ENCODE measurements around the gene SORCS2.

Gene SORCS2

GRCh38 chr4:7342223-7343080, 150.1 kb downstream of the SORCS2 start:
- DNase-seq = no peak

GRCh38 chr4:7343081-7343655, 150.8 kb downstream of the SORCS2 start:
- no peak for DNase-seq

- no peak for DNase-seq
These were observed 151.6 kb downstream of the SORCS2 start for GRCh38 chr4:7343950-7344349.

GRCh38 chr4:7344636-7345155, 152.4 kb downstream of the SORCS2 start:
- DNase-seq = no peak

- no peak for DNase-seq
These were observed 155.6 kb downstream of the SORCS2 start for GRCh38 chr4:7347981-7348380.

- DNase-seq = no peak
These were observed 156.9 kb downstream of the SORCS2 start for GRCh38 chr4:7348946-7349900.

- DNase-seq = no peak
These were observed 158.1 kb downstream of the SORCS2 start for GRCh38 chr4:7350396-7350795.

- no peak for DNase-seq
These were observed 158.7 kb downstream of the SORCS2 start for GRCh38 chr4:7351014-7351413.

GRCh38 chr4:7352486-7352885, 160.1 kb downstream of the SORCS2 start:
- no peak for DNase-seq

- no peak for DNase-seq
These were observed 160.9 kb downstream of the SORCS2 start for GRCh38 chr4:7353046-7353790.

GRCh38 chr4:7353846-7354610, 161.7 kb downstream of the SORCS2 start:
- DNase-seq = no peak

- DNase-seq = no peak
These were observed 162.6 kb downstream of the SORCS2 start for GRCh38 chr4:7354927-7355326.

GRCh38 chr4:7355795-7356194, 163.5 kb downstream of the SORCS2 start:
- DNase-seq = no peak

GRCh38 chr4:7356667-7357310, 164.5 kb downstream of the SORCS2 start:
- DNase-seq = no peak

- no peak for DNase-seq
These were observed 165.0 kb downstream of the SORCS2 start for GRCh38 chr4:7357323-7357722.

- DNase-seq = no peak
These were observed 165.9 kb downstream of the SORCS2 start for GRCh38 chr4:7358100-7358735.

GRCh38 chr4:7359400-7360062, 167.2 kb downstream of the SORCS2 start:
- no peak for DNase-seq

- DNase-seq = no peak
These were observed 168.5 kb downstream of the SORCS2 start for GRCh38 chr4:7360806-7361205.

- no peak for DNase-seq
These were observed 169.1 kb downstream of the SORCS2 start for GRCh38 chr4:7361280-7361895.

- no peak for DNase-seq
These were observed 170.0 kb downstream of the SORCS2 start for GRCh38 chr4:7362341-7362740.
